NT2/D1 (cell line): ENCODE data around the gene OSBPL3.

Experiments used
- DNase-seq: peaks from one replicate; pipeline ENCODE4 v3.0.0-alpha.2; 2011; ENCODE audit warnings: low read depth, low spot score
- H3K27me3 ChIP-seq: 2 replicates; pipeline ENCODE4 v1.6.0; 2011; ENCODE audit warnings: mild to moderate bottlenecking; ENCODE audit not compliant: insufficient read length, insufficient read depth
- H3K36me3 ChIP-seq: 2 replicates; pipeline ENCODE4 v1.6.1; 2011; ENCODE audit warnings: mild to moderate bottlenecking, low read length, mixed read lengths; ENCODE audit not compliant: insufficient read depth, insufficient read length
- H3K4me1 ChIP-seq: 2 replicates; pipeline ENCODE4 v1.5.1; 2011; ENCODE audit not compliant: insufficient read depth, insufficient read length
- H3K4me3 ChIP-seq: 2 replicates; pipeline ENCODE4 v1.5.1; 2011; ENCODE audit warnings: low read depth; ENCODE audit not compliant: insufficient read length
- H3K9ac ChIP-seq: 2 replicates; pipeline ENCODE4 v1.6.0; 2011; ENCODE audit warnings: low read depth; ENCODE audit not compliant: insufficient read length
- H3K9me3 ChIP-seq: 2 replicates; pipeline ENCODE4 v1.5.1; 2011; ENCODE audit warnings: mild to moderate bottlenecking, low read length; ENCODE audit not compliant: insufficient read depth
- SUZ12 ChIP-seq: IDR thresholded peaks from 2 replicates; pipeline ENCODE4 v1.6.1; 2011; ENCODE audit not compliant: insufficient read length, insufficient read depth; ENCODE audit errors: extremely low read depth
- YY1 ChIP-seq: IDR thresholded peaks from 2 replicates; pipeline ENCODE4 v1.6.1; 2011; ENCODE audit not compliant: insufficient read length, insufficient read depth
- ZNF274 ChIP-seq: IDR thresholded peaks from 2 replicates; pipeline ENCODE4 v1.6.1; 2011; ENCODE audit warnings: mild to moderate bottlenecking, low read depth, low read length

The OSBPL3 gene

GRCh38 chr7:24902931-24903330 lies 77.0 kb downstream of the OSBPL3 start:
- Histone ChIP-seq H3K36me3 (peaks cover 3% of the 10 kb centered on the region), H3K9me3 (no peaks in the 10 kb centered on the region), H3K4me1 (peaks cover 4% of the 10 kb centered on the region), H3K4me3 (no peak overlapping the region), H3K9ac (no peak overlapping the region), H3K27me3 (no peaks in the 10 kb centered on the region)
- no peak for TF ChIP-seq YY1
- DNase-seq: no peak

GRCh38 chr7:24902276-24902675 lies 77.7 kb downstream of the OSBPL3 start:
- DNase-seq: no peak
- Histone ChIP-seq H3K4me1 (peaks cover 4% of the 10 kb centered on the region), H3K9me3 (no peaks in the 10 kb centered on the region)

GRCh38 chr7:24899905-24900304 lies 80.1 kb downstream of the OSBPL3 start:
- TF ChIP-seq ZNF274 (no peak), SUZ12 (no peak), YY1 (no peak)
- H3K27me3 ChIP-seq: no peaks in the 10 kb centered on the region
- no peaks in the 10 kb centered on the region for H3K36me3 ChIP-seq
- H3K4me3 ChIP-seq: no peak overlapping the region
- no peaks in the 10 kb centered on the region for H3K9me3 ChIP-seq
- no peak overlapping the region for H3K9ac ChIP-seq
- no peak for DNase-seq
- no peaks in the 10 kb centered on the region for H3K4me1 ChIP-seq

More at GRCh38 chr7:24902276-24902675, 77.7 kb downstream of the OSBPL3 start:
- peaks cover 3% of the 10 kb centered on the region for H3K36me3 ChIP-seq
- no peak overlapping the region for H3K4me3 ChIP-seq
- no peaks in the 10 kb centered on the region for H3K27me3 ChIP-seq
- H3K9ac ChIP-seq: no peak overlapping the region
- TF ChIP-seq ZNF274: no peak
- TF ChIP-seq YY1: no peak
- no peak for TF ChIP-seq SUZ12

- H3K4me3 ChIP-seq: no peak overlapping the region
- TF ChIP-seq YY1 (no peak), SUZ12 (no peak), ZNF274 (no peak)
- no peak overlapping the region for H3K9ac ChIP-seq
- H3K36me3 ChIP-seq: no peaks in the 10 kb centered on the region
- H3K9me3 ChIP-seq: no peaks in the 10 kb centered on the region
- no peaks in the 10 kb centered on the region for H3K4me1 ChIP-seq
- no peak for DNase-seq
- no peaks in the 10 kb centered on the region for H3K27me3 ChIP-seq
Observed at GRCh38 chr7:24899161-24899560, 80.8 kb downstream of the OSBPL3 start.

- Histone ChIP-seq H3K4me3 (no peak overlapping the region), H3K9me3 (no peaks in the 10 kb centered on the region), H3K36me3 (no peaks in the 10 kb centered on the region), H3K9ac (no peak overlapping the region), H3K4me1 (no peaks in the 10 kb centered on the region), H3K27me3 (no peaks in the 10 kb centered on the region)
- no peak for DNase-seq
- TF ChIP-seq YY1: no peak
- TF ChIP-seq ZNF274: no peak
- no peak for TF ChIP-seq SUZ12
Observed at GRCh38 chr7:24898691-24899090, 81.3 kb downstream of the OSBPL3 start.

GRCh38 chr7:24896031-24896501 lies 83.9 kb downstream of the OSBPL3 start:
- Histone ChIP-seq H3K36me3 (peaks cover 9% of the 10 kb centered on the region), H3K4me3 (no peak overlapping the region), H3K27me3 (no peaks in the 10 kb centered on the region), H3K9ac (no peak overlapping the region), H3K4me1 (no peaks in the 10 kb centered on the region), H3K9me3 (no peaks in the 10 kb centered on the region)
- TF ChIP-seq SUZ12 (no peak), YY1 (no peak), ZNF274 (no peak)
- DNase-seq: no peak

GRCh38 chr7:24894429-24895221 lies 85.4 kb downstream of the OSBPL3 start:
- no peak for DNase-seq
- no peak overlapping the region for H3K9ac ChIP-seq
- no peak overlapping the region for H3K4me3 ChIP-seq
- no peaks in the 10 kb centered on the region for H3K27me3 ChIP-seq
- no peaks in the 10 kb centered on the region for H3K4me1 ChIP-seq
- H3K36me3 ChIP-seq: peaks cover 13% of the 10 kb centered on the region
- H3K9me3 ChIP-seq: no peaks in the 10 kb centered on the region
- no peak for TF ChIP-seq YY1
- no peak for TF ChIP-seq SUZ12
- TF ChIP-seq ZNF274: no peak
